Activated CD4-positive, alpha-beta T cell treated with anti-CD3 and anti-CD28 coated beads for 36 hours (primary cell): ENCODE results near the gene CD2. TPM values are rescaled to one million over a fixed set of nuclear protein-coding genes. Genes with fewer than 3 reads are reported as not detected.

Experiments
- ATAC-seq: fragments of 200-7000 bp; cut with Tn5 transposase; one replicate; pipeline ENCODE4 v1.10.0; 2021; ENCODE audit warnings: mild to moderate bottlenecking, moderate library complexity
- CTCF ChIA-PET: fragments of 350-600 bp; sonication (Branson Sonifier 250); formaldehyde crosslinking; loops from one replicate; lab custom pipeline; 2021; ENCODE audit warnings: antibody characterized with exemption; lab: Charles Lee
- POLR2A ChIA-PET: fragments of 350-600 bp; sonication (Branson Sonifier 250); formaldehyde crosslinking; loops from one replicate; lab custom pipeline; 2021; ENCODE audit warnings: antibody characterized with exemption, inconsistent platforms; lab: Charles Lee
- DNase-seq: peaks from one replicate; pipeline ENCODE4 v3.0.0-alpha.2; 2020
- H3K27ac Mint-ChIP-seq: one replicate; pipeline ENCODE4 v1.8.0; 2021; ENCODE audit warnings: mixed read lengths
- H3K27me3 Mint-ChIP-seq: one replicate; pipeline ENCODE4 v1.8.0; 2021; ENCODE audit warnings: mixed read lengths
- H3K36me3 Mint-ChIP-seq: one replicate; pipeline ENCODE4 v1.8.0; 2021; ENCODE audit warnings: low read depth, mixed read lengths
- H3K4me1 Mint-ChIP-seq: one replicate; pipeline ENCODE4 v1.8.0; 2021; ENCODE audit warnings: mixed read lengths
- H3K4me3 Mint-ChIP-seq: one replicate; pipeline ENCODE4 v1.8.0; 2021; ENCODE audit warnings: mild to moderate bottlenecking, moderate library complexity, mixed read lengths
- H3K9me3 Mint-ChIP-seq: one replicate; pipeline ENCODE4 v1.8.0; 2021; ENCODE audit warnings: low read depth, mixed read lengths
- intact Hi-C, 2 experiments: fragments of 100-400 bp; cut with DNase I in 1 of 2; cut with micrococcal nuclease in 1 of 2; formaldehyde crosslinking; loops; one replicate each; pipeline versions ENCODE4 v1.14.2 to v1.15.1; 2022 to 2024; cut with DNase I, micrococcal nuclease
- total RNA-seq, 2 experiments: library from RNA; stranded (reverse); gene quantifications; one replicate each; pipeline ENCODE4 v1.2.3, GENCODE V29; 2021

Gene CD2
- total RNA-seq, 2 experiments from 2014 or later = 287 to 291 TPM

DNA sequence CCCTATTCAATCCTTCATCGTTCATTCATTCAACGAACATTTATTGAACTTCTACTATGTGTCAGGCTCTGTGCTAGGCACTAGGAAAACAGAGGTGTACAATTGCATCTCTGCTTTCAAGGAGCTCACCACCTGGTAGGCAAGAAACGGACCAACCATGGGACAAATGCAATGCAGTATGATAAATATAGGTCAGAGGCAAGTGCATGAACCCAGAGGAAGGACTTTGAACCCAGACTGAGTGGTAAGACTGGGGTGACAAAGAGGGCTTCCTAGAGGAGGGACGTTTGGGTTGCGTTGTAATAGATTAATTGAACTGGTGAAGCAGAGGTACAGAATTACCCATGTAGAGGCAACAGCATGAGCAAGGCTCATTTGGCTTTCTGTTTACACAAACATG lies 16.4 kb downstream of the CD2 start:
- peak; percentile 1 for ATAC-seq

DNA sequence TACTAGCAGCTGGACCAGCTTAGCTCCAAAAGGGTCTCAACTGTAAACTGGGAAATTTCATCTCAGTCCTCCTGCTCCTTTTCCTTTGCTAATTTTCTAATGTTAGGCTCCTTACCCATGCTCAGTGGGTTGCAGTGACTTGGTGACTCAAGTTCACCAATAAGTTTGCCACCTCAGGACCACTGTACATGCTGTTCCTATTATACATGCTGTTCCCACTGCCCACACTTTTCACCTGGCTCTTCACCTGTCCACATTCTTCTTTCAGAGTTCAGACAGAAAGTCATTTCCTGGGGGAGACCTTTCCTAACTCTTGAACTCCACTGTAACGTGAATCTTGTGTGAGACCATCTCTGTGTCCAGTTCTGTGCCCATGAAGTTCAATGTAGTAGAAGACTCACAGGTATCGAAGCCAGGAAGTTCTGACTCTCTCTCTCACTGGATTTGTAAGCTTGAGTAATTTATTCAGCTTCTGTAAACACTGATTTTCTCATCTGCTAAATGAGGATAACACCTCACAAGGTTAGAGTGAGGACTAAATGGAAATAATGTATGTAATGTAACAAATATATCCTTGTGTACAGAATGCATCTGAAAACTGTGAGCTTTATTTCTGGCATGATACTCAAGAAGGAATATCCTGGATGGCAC lies 17.9 kb downstream of the CD2 start:
- intact Hi-C loops = loop anchor here (1.0 to 5.0 kb wide), 6 partner anchors 9 to 890 kb away; no protein-coding TSS in a partner anchor
- peaks cover 81% of the 10 kb centered on the region for H3K36me3 Mint-ChIP-seq
- ChIA-PET CTCF (interaction anchor here (1.1 to 14.1 kb wide), 15 partner anchors 8 to 74 kb away, joined by 3 to 213 read pairs (median 5); partner anchors contain the start of gene CD2), POLR2A (interaction anchor here (0.5 to 7.2 kb wide), 12 partner anchors 9 to 288 kb away, joined by 3 to 107 read pairs (median 7); partner anchors contain the start of genes CD2 and TTF2)
- H3K9me3 Mint-ChIP-seq = peaks cover 8% of the 10 kb centered on the region
- ATAC-seq = no peak
- H3K27me3 Mint-ChIP-seq = no peaks in the 10 kb centered on the region
- H3K27ac Mint-ChIP-seq = peak overlapping the region; percentile 100
- DNase-seq = no peak
- H3K4me3 Mint-ChIP-seq = peak overlapping the region; percentile 93
- H3K4me1 Mint-ChIP-seq = peaks cover 83% of the 10 kb centered on the region

More for the DNA sequence above, 16.4 kb downstream of the CD2 start:
- CTCF ChIA-PET = interaction anchor here (1.0 to 14.1 kb wide), 7 partner anchors 8 to 107 kb away, joined by 3 to 213 read pairs (median 10); partner anchors contain the start of gene CD2
- POLR2A ChIA-PET = interaction anchor here (1.2 to 11.5 kb wide), 11 partner anchors 8 to 288 kb away, joined by 4 to 482 read pairs (median 30); partner anchors contain the start of genes CD2 and TTF2
- Mint-ChIP-seq H3K4me1 (peaks cover 86% of the 10 kb centered on the region), H3K27ac (peak overlapping the region; percentile 100), H3K36me3 (peaks cover 86% of the 10 kb centered on the region), H3K27me3 (no peaks in the 10 kb centered on the region), H3K9me3 (peaks cover 7% of the 10 kb centered on the region), H3K4me3 (peak overlapping the region; percentile 93)
- peak; percentile 34 for DNase-seq
- intact Hi-C loops = loop anchor here in 1 of 2 experiments (1.0 to 5.0 kb wide), 4 partner anchors 32 to 892 kb away; no protein-coding TSS in a partner anchor

DNA sequence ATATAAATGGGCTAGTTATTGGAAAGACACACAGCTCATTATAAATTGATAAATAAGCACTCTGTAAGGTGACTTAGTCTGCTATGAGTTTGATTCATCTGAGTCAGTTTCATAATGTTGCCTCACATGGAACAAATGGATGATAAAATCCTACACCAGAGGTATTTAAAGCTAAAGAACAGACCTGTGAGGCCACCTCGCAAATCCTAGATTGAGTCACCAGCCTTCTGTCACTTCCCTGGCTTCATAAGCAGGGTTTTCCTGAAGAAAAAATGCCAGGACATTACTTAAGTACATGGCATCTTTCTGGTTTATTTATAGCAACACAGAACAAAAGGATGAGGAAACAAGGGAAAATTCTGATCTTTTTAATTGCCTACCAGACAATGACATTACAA lies 18.4 kb downstream of the CD2 start:
- ATAC-seq = peak; percentile 19
- intact Hi-C loops = loop anchor here (1.0 to 5.0 kb wide), 6 partner anchors 9 to 890 kb away; no protein-coding TSS in a partner anchor
- Mint-ChIP-seq H3K4me3 (peak overlapping the region; percentile 93), H3K9me3 (peaks cover 10% of the 10 kb centered on the region), H3K27ac (peak overlapping the region; percentile 100), H3K4me1 (peaks cover 83% of the 10 kb centered on the region), H3K36me3 (peaks cover 80% of the 10 kb centered on the region), H3K27me3 (no peaks in the 10 kb centered on the region)
- CTCF ChIA-PET = interaction anchor here (1.0 to 14.1 kb wide), 15 partner anchors 9 to 204 kb away, joined by 3 to 213 read pairs (median 5); partner anchors contain the start of gene CD2
- POLR2A ChIA-PET = interaction anchor here (0.5 to 7.2 kb wide), 12 partner anchors 10 to 287 kb away, joined by 3 to 107 read pairs (median 7); partner anchors contain the start of genes CD2 and TTF2
- DNase-seq = peak; percentile 59

DNA sequence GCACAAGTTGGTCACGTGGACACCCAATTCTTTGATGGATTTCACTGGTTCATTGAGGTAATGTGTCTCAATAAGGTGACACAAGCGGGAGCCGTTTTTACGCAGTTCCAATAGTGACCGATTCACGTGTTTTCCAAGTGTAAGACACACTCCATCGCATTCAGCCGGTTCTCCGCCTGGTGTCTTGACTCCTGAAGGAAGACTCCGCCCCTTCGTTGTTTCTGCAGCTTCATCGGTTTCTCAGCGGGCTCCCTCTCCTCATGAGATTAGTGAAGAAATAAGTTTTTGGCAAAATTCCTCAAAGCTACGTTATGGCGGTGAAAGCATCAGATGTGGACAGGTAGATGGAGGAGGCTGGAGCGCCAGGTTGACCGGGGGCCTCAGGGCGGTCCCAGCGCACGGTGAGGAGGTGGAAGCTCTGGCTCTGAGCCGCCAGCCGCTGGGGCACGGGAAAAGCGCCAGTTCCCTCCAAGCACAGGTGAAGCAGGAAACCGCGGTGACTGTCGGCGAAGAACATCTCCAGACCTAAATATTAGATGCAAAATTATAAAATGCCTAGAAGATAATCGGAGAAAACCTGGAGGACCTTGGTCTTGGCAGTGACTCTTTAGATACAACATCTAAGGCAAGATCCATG lies 21.0 kb downstream of the CD2 start:
- Mint-ChIP-seq H3K36me3 (peaks cover 58% of the 10 kb centered on the region), H3K9me3 (peaks cover 10% of the 10 kb centered on the region), H3K27me3 (no peaks in the 10 kb centered on the region), H3K4me3 (peak overlapping the region; percentile 93), H3K4me1 (peaks cover 71% of the 10 kb centered on the region), H3K27ac (peak overlapping the region; percentile 100)
- intact Hi-C loops = no loop called here
- ChIA-PET CTCF (interaction anchor here (0.7 to 13.4 kb wide), 3 partner anchors 11 to 318 kb away, joined by 4 to 114 read pairs (median 36); no protein-coding TSS in a partner anchor), POLR2A (interaction anchor here (1.2 to 7.2 kb wide), 3 partner anchors 12 to 52 kb away, joined by 5 to 107 read pairs (median 13); no protein-coding TSS in a partner anchor)
- DNase-seq (no peak), ATAC-seq (no peak)

DNA sequence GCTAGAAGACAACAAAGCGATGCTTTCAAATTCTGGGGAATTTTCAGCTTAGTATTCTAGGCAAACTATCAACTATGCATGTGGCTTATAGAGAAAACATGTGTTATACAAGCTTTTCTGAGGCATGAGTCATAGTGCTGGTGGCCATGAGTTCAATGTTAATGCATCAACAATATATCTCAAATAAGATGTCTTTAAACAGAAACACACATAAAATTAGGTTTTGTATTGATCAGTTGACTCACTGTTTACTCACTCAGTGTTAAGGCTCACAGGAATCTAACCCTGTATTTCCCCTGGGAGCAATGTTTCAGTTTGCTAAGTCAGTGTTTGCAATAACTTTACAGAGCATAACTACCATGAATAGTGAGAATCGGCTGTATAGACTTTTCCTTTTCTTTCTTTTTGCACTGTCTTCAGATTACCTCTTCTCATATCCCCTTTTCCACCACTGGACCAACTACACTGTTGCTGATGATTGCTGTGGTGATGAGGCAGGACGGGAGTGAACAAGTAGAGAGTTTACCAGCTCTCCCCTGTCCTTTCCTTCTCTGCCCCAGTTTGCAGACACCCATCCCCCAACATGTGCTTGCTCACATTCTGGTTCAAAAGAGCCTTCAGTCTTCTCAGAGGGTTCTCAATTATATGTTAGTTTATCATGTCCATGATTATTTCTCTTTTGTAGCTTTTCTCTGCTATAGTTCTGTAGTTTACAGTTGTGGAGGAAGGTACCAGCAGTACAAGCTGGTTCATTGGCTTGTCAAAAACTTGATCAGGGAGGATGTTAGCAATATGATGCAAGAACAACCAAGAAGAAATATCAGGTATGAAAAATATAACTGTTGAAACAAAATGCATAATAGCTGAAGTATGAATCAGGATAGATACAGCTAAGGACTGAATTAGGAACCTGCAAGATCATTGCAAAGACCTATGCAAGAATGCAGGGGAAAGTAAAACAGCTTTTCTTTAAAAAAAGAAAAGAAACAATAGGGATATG lies 23.9 kb downstream of the CD2 start:
- peak overlapping the region; percentile 95 for H3K27ac Mint-ChIP-seq
- peaks cover 9% of the 10 kb centered on the region for H3K9me3 Mint-ChIP-seq
- intact Hi-C loops = loop anchor here in 1 of 2 experiments (2.0 kb wide), 1 partner anchor 19 kb away; no protein-coding TSS in a partner anchor
- ATAC-seq (peak; percentile 61), DNase-seq (no peak)
- H3K27me3 Mint-ChIP-seq = no peaks in the 10 kb centered on the region
- peaks cover 42% of the 10 kb centered on the region for H3K4me1 Mint-ChIP-seq
- ChIA-PET POLR2A (interaction anchor here (0.9 to 1.8 kb wide), 5 partner anchors 14 to 49 kb away, joined by 3 to 13 read pairs (median 6); no protein-coding TSS in a partner anchor), CTCF (interaction anchor here (0.6 to 1.8 kb wide), 12 partner anchors 13 to 749 kb away, joined by 3 to 8 read pairs (median 4); partner anchors contain the start of gene TTF2)
- H3K36me3 Mint-ChIP-seq = peaks cover 38% of the 10 kb centered on the region
- peak overlapping the region; percentile 47 for H3K4me3 Mint-ChIP-seq

DNA sequence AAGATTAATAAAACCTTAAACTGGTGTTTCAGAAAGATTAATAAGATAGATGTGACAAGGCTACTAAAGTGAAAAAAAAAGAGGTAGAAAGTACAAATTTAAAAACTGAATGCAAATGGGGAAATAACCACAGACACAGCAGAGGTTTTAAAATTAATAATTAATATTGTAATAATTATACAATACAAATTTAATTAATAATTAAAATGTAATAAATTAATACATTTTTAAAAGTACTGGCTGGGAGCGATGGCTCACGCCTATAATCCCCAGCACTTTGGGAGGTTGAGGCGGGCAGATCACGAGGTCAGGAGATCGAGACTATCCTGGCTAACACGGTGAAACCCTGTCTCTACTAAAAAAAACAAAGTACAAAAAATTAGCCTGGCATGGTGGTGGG lies 26.8 kb downstream of the CD2 start:
- no peak for DNase-seq
- peaks cover 19% of the 10 kb centered on the region for H3K36me3 Mint-ChIP-seq
- ChIA-PET CTCF (interaction anchor here (1.3 kb wide), 1 partner anchor 11 kb away, joined by 3 read pairs; no protein-coding TSS in a partner anchor), POLR2A (interaction anchor here (0.6 to 1.3 kb wide), 2 partner anchors 12 to 24 kb away, joined by 4 to 8 read pairs; no protein-coding TSS in a partner anchor)
- no peak overlapping the region for H3K4me3 Mint-ChIP-seq
- intact Hi-C loops = no loop called here
- H3K9me3 Mint-ChIP-seq = peaks cover 6% of the 10 kb centered on the region
- no peak for ATAC-seq
- H3K27me3 Mint-ChIP-seq = no peaks in the 10 kb centered on the region
- H3K27ac Mint-ChIP-seq = no peak overlapping the region
- peaks cover 32% of the 10 kb centered on the region for H3K4me1 Mint-ChIP-seq

DNA sequence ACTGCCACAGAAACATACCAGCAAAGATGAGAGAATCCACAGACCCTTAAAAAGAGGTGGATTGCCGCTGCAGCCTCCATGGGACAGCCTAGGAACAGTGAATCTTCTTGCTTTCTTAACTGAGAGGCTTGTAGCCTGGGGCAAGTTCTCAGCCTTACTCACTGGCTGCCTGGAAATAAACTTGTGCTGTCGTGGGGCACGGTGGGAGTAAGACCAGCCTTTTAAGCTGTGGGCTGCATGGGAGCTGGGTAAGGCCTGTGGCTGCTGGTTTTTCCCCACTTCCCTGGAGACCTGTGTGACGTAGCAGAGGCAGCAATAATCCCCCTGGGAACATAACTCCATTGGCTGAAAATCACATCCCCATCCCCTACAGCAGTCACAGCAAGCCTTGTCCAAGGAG lies 30.8 kb downstream of the CD2 start:
- DNase-seq = no peak
- H3K4me1 Mint-ChIP-seq = peaks cover 17% of the 10 kb centered on the region
- intact Hi-C loops = no loop called here
- H3K27me3 Mint-ChIP-seq = no peaks in the 10 kb centered on the region
- H3K27ac Mint-ChIP-seq = no peak overlapping the region
- ATAC-seq = no peak
- no peak overlapping the region for H3K4me3 Mint-ChIP-seq
- ChIA-PET CTCF (interaction anchor here (0.8 kb wide), 1 partner anchor 12 kb away, joined by 3 read pairs; no protein-coding TSS in a partner anchor), POLR2A (no interaction called here)
- H3K9me3 Mint-ChIP-seq = peaks cover 11% of the 10 kb centered on the region
- peaks cover 11% of the 10 kb centered on the region for H3K36me3 Mint-ChIP-seq

DNA sequence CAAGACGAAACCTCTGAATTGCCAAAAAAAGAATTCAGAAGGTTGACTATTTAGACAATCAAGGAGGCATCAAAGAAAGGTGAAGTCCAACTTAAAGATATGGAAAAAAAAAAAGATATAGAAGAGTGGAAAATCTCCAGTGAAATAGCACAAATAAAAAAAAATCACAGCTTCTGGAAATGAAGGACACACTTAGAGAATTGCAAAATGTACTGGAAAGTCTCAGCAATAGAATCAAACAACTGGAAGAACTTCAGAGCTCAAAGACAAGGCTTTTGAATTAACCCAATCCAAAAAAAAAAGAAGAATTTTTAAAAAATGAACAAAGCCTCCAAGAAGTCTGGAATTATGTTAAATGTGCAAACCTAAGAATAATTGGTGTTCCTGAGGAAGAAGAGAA lies 31.8 kb downstream of the CD2 start:
- ChIA-PET CTCF (interaction anchor here (0.8 to 1.0 kb wide), 2 partner anchors 14 to 61 kb away, joined by 3 to 4 read pairs; no protein-coding TSS in a partner anchor), POLR2A (no interaction called here)
- ATAC-seq = no peak
- no peak overlapping the region for H3K4me3 Mint-ChIP-seq
- intact Hi-C loops = no loop called here
- no peaks in the 10 kb centered on the region for H3K27me3 Mint-ChIP-seq
- DNase-seq = no peak
- peaks cover 16% of the 10 kb centered on the region for H3K9me3 Mint-ChIP-seq
- H3K36me3 Mint-ChIP-seq = peaks cover 11% of the 10 kb centered on the region
- H3K4me1 Mint-ChIP-seq = peaks cover 20% of the 10 kb centered on the region
- no peak overlapping the region for H3K27ac Mint-ChIP-seq

DNA sequence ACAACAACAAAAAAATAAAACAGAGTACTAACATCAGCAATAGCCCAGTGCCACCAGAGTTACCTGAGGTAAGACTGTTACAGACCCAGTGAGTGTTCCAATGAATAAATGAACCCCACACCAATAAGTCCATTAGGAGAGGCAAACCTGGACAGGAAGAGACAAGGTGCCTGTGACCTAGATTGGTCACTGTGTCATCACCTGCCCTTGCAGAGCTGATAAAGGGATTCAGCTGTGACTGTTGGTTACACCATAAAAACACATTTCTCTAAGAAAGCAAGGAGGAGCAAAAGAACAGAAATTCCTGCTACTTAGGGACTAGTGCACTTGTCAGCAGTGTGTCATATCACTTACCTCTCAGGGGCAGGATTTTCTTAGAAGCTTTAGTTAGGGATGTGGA lies 37.5 kb downstream of the CD2 start:
- H3K27me3 Mint-ChIP-seq = no peaks in the 10 kb centered on the region
- no peak for DNase-seq
- intact Hi-C loops = no loop called here
- H3K9me3 Mint-ChIP-seq = peaks cover 6% of the 10 kb centered on the region
- no peak overlapping the region for H3K4me3 Mint-ChIP-seq
- peak; percentile 21 for ATAC-seq
- CTCF ChIA-PET = interaction anchor here (1.0 to 1.5 kb wide), 4 partner anchors 9 to 26 kb away, joined by 3 to 5 read pairs (median 4); no protein-coding TSS in a partner anchor
- H3K4me1 Mint-ChIP-seq = peaks cover 40% of the 10 kb centered on the region
- POLR2A ChIA-PET = no interaction called here
- H3K27ac Mint-ChIP-seq = no peak overlapping the region
- H3K36me3 Mint-ChIP-seq = peaks cover 12% of the 10 kb centered on the region
